SH-SY5Y (cell line): ENCODE measurements around the gene ZBTB16.

ENCODE experiments used
- GATA2 ChIP-seq: IDR thresholded peaks from 2 replicates; pipeline ENCODE4 v1.6.1; 2011; ENCODE audit warnings: mild to moderate bottlenecking, low read depth, low read length
- GATA3 ChIP-seq: IDR thresholded peaks from 2 replicates; pipeline ENCODE4 v1.6.1; 2011; ENCODE audit warnings: low read depth, mild to moderate bottlenecking, low read length, moderate library complexity

ZBTB16 gene

GRCh38 chr11:114132944-114133394, 73.5 kb downstream of the ZBTB16 start:
- no peak for TF ChIP-seq GATA3
- no peak for TF ChIP-seq GATA2

GRCh38 chr11:114133548-114134329, 74.2 kb downstream of the ZBTB16 start:
- TF ChIP-seq GATA3 (no peak), GATA2 (no peak)

- TF ChIP-seq GATA2 = no peak
- no peak for TF ChIP-seq GATA3
Measured at GRCh38 chr11:114134870-114135269, 75.4 kb downstream of the ZBTB16 start.

- TF ChIP-seq GATA3 = no peak
- no peak for TF ChIP-seq GATA2
Measured at GRCh38 chr11:114135737-114136151, 76.2 kb downstream of the ZBTB16 start.

- TF ChIP-seq GATA3 = no peak
Measured at GRCh38 chr11:114136686-114137640, 77.5 kb downstream of the ZBTB16 start.

- TF ChIP-seq GATA3 (no peak), GATA2 (no peak)
Measured at GRCh38 chr11:114137838-114138237, 78.3 kb downstream of the ZBTB16 start.

- TF ChIP-seq GATA2 = no peak
Measured at GRCh38 chr11:114138411-114138810, 78.9 kb downstream of the ZBTB16 start.

GRCh38 chr11:114140826-114141225, 81.3 kb downstream of the ZBTB16 start:
- no peak for TF ChIP-seq GATA2
- no peak for TF ChIP-seq GATA3

- TF ChIP-seq GATA2 = no peak
- no peak for TF ChIP-seq GATA3
Measured at GRCh38 chr11:114141863-114142580, 82.5 kb downstream of the ZBTB16 start.

- TF ChIP-seq GATA3 = no peak
- no peak for TF ChIP-seq GATA2
Measured at GRCh38 chr11:114142707-114143106, 83.2 kb downstream of the ZBTB16 start.

- TF ChIP-seq GATA3 (no peak), GATA2 (no peak)
Measured at GRCh38 chr11:114145166-114145775, 85.8 kb downstream of the ZBTB16 start.

- TF ChIP-seq GATA3 (no peak), GATA2 (no peak)
Measured at GRCh38 chr11:114147375-114148012, 88.0 kb downstream of the ZBTB16 start.

GRCh38 chr11:114148013-114148382, 88.5 kb downstream of the ZBTB16 start:
- TF ChIP-seq GATA3 (no peak), GATA2 (no peak)

- no peak for TF ChIP-seq GATA2
- no peak for TF ChIP-seq GATA3
Measured at GRCh38 chr11:114149689-114150407, 90.3 kb downstream of the ZBTB16 start.
